Measurements from ENCODE around the gene HCRT. TPM values are rescaled to one million over a fixed set of nuclear protein-coding genes. Genes with fewer than 3 reads are reported as not detected.

The HCRT gene
- total RNA-seq, 1 experiment from 2014 or later = not detected

DNA sequence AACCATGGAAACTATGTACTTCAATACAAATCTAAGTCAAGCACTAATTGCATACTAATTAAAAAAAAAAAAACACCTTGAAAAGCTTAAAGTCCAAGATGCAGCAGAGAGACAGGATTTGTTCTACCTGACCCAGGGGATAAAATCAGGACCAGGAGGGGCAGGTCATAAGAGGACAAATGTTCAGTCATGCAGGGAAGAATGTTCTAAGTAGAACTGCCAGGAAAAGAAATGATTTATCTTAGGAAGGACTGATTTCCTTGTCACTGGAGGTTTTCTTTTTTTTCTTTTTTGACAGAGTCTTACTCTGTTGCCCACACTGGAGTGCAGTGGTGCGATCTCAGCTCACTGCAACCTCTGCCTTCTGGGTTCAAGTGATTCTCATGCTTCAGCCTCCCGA lies 18.1 kb upstream of the HCRT start:
- no peak for TF ChIP-seq EZH2 (IDR thresholded peaks at IDR 0.05; ENCODE audit: borderline replicate concordance, low read depth, low read length, poor library complexity, severe bottlenecking)
- Histone ChIP-seq H3K9me3 (ENCODE audit: low read depth, low read length, poor library complexity, severe bottlenecking) (no peaks in the 10 kb centered on the region), H3K27me3 (replicated peaks; ENCODE audit: insufficient read depth, low read depth, low read length, poor library complexity) (no peaks in the 10 kb centered on the region), H3K27ac (ENCODE audit: low read depth, low read length, poor library complexity, severe bottlenecking) (no peak overlapping the region), H3K4me3 (ENCODE audit: low read depth, low read length, poor library complexity, severe bottlenecking) (no peak overlapping the region), H3K36me3 (ENCODE audit: insufficient read depth, low read length, poor library complexity, severe bottlenecking) (no peaks in the 10 kb centered on the region), H3K4me1 (ENCODE audit: insufficient read depth, low read length, poor library complexity, severe bottlenecking) (no peaks in the 10 kb centered on the region)
- CTCF ChIA-PET = no interaction called here
- no peak for DNase-seq (ENCODE audit: low spot score)
- POLR2A ChIA-PET (ENCODE audit: low non-redundant PET) = no interaction called here
- no TSS peak for BruUV-seq (replicated peaks)
- intact Hi-C loops (cut with micrococcal nuclease; ENCODE audit: unreplicated experiment) = no loop called here

DNA sequence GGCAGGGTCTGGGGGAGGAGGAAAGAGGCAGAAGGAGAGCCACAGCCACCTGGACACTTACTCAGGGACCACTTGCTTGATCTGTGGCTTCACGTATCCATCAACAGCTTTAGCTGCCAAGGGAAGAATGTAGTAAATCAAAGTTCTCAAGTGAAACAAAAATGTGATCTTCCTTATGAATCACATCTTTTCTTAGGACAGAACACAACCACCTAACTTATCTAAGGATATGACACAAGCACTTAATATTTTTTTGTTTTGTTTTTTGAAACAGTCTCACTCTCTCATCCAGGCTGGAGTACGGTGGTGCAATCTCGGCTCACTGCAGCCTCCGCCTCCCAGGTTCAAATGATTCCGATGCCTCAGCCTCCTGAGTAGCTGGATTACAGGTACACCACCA lies 17.4 kb upstream of the HCRT start:
- no peak for DNase-seq (ENCODE audit: low spot score)
- TF ChIP-seq, protein P1, sequence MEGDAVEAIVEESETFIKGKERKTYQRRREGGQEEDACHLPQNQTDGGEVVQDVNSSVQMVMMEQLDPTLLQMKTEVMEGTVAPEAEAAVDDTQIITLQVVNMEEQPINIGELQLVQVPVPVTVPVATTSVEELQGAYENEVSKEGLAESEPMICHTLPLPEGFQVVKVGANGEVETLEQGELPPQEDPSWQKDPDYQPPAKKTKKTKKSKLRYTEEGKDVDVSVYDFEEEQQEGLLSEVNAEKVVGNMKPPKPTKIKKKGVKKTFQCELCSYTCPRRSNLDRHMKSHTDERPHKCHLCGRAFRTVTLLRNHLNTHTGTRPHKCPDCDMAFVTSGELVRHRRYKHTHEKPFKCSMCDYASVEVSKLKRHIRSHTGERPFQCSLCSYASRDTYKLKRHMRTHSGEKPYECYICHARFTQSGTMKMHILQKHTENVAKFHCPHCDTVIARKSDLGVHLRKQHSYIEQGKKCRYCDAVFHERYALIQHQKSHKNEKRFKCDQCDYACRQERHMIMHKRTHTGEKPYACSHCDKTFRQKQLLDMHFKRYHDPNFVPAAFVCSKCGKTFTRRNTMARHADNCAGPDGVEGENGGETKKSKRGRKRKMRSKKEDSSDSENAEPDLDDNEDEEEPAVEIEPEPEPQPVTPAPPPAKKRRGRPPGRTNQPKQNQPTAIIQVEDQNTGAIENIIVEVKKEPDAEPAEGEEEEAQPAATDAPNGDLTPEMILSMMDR (conservative IDR thresholded peaks at IDR 0.05; ENCODE audit: low read depth, low read length) = no peak
- TF ChIP-seq EZH2 (IDR thresholded peaks at IDR 0.05; ENCODE audit: borderline replicate concordance, low read depth, low read length, poor library complexity, severe bottlenecking) = no peak
- BruUV-seq (replicated peaks) = no TSS peak
- Histone ChIP-seq H3K4me1 (ENCODE audit: insufficient read depth, low read length, poor library complexity, severe bottlenecking) (no peaks in the 10 kb centered on the region), H3K9me3 (ENCODE audit: low read depth, low read length, poor library complexity, severe bottlenecking) (no peaks in the 10 kb centered on the region), H3K27me3 (replicated peaks; ENCODE audit: insufficient read depth, low read depth, low read length, poor library complexity) (no peaks in the 10 kb centered on the region), H3K27ac (ENCODE audit: low read depth, low read length, poor library complexity, severe bottlenecking) (no peak overlapping the region), H3K36me3 (ENCODE audit: insufficient read depth, low read length, poor library complexity, severe bottlenecking) (no peaks in the 10 kb centered on the region), H3K4me3 (ENCODE audit: low read depth, low read length, poor library complexity, severe bottlenecking) (no peak overlapping the region)
- CTCF ChIA-PET = no interaction called here
- intact Hi-C loops (cut with micrococcal nuclease; ENCODE audit: unreplicated experiment) = no loop called here
- POLR2A ChIA-PET (ENCODE audit: low non-redundant PET) = no interaction called here

DNA sequence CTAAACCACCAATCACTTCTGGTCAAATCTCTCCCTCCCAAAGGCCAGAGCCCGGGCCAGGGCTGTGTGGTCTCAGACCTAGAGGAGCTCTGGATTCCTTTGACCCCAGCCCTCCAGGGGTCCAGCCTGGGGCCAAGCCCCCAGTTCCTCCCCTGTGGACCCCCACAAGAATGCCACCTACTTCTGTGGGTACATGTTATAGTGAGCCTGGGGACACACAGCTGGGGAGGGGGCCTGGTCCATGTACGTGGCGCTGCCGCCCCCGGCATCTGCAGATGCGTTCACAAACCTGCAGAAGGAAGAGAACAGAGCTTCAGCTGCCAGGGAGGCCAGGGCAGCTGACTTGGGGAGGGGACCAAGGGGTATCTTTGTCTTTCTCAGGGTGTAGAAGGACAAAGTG lies 16.9 kb upstream of the HCRT start:
- CTCF ChIA-PET = no interaction called here
- Histone ChIP-seq H3K9me3 (ENCODE audit: low read depth, low read length, poor library complexity, severe bottlenecking) (no peaks in the 10 kb centered on the region), H3K4me3 (ENCODE audit: low read depth, low read length, poor library complexity, severe bottlenecking) (no peak overlapping the region), H3K4me1 (ENCODE audit: insufficient read depth, low read length, poor library complexity, severe bottlenecking) (no peaks in the 10 kb centered on the region), H3K36me3 (ENCODE audit: insufficient read depth, low read length, poor library complexity, severe bottlenecking) (no peaks in the 10 kb centered on the region), H3K27me3 (replicated peaks; ENCODE audit: insufficient read depth, low read depth, low read length, poor library complexity) (no peaks in the 10 kb centered on the region), H3K27ac (ENCODE audit: low read depth, low read length, poor library complexity, severe bottlenecking) (no peak overlapping the region)
- POLR2A ChIA-PET (ENCODE audit: low non-redundant PET) = no interaction called here
- intact Hi-C loops (cut with micrococcal nuclease; ENCODE audit: unreplicated experiment) = no loop called here
- no TSS peak for BruUV-seq (replicated peaks)
- no peak for DNase-seq (ENCODE audit: low spot score)
- TF ChIP-seq EZH2 (IDR thresholded peaks at IDR 0.05; ENCODE audit: borderline replicate concordance, low read depth, low read length, poor library complexity, severe bottlenecking) = no peak
- TF ChIP-seq, protein P1 (conservative IDR thresholded peaks at IDR 0.05; ENCODE audit: low read depth, low read length) = no peak

DNA sequence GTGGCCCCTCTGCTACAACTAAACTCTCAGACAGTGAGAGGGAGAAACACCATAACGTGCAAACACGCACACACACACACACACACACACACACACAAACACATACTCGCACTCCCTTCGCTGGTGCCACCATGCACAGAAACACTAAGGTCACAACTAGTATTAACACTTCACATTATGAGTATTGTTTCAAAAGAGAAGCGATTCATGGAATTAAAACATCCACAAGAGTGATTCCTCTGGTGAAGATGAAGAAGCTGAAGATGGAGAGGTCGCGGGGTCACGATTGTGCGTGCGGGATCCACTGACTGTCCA lies 16.2 kb upstream of the HCRT start:
- ChIA-PET POLR2A (ENCODE audit: low non-redundant PET) (no interaction called here), CTCF (no interaction called here)
- no peaks in the 10 kb centered on the region for H3K27me3 ChIP-seq (replicated peaks; ENCODE audit: insufficient read depth, low read depth, low read length, poor library complexity)
- no TSS peak for BruUV-seq (replicated peaks)
- no peaks in the 10 kb centered on the region for H3K4me1 ChIP-seq (ENCODE audit: insufficient read depth, low read length, poor library complexity, severe bottlenecking)
- H3K9me3 ChIP-seq (ENCODE audit: low read depth, low read length, poor library complexity, severe bottlenecking) = no peaks in the 10 kb centered on the region
- no peak for DNase-seq (ENCODE audit: low spot score)
- intact Hi-C loops (cut with micrococcal nuclease; ENCODE audit: unreplicated experiment) = no loop called here
- H3K36me3 ChIP-seq (ENCODE audit: insufficient read depth, low read length, poor library complexity, severe bottlenecking) = no peaks in the 10 kb centered on the region
- no peak overlapping the region for H3K4me3 ChIP-seq (ENCODE audit: low read depth, low read length, poor library complexity, severe bottlenecking)
- H3K27ac ChIP-seq (ENCODE audit: low read depth, low read length, poor library complexity, severe bottlenecking) = no peak overlapping the region
- TF ChIP-seq EZH2 (IDR thresholded peaks at IDR 0.05; ENCODE audit: borderline replicate concordance, low read depth, low read length, poor library complexity, severe bottlenecking) = no peak
- TF ChIP-seq, protein P1 (conservative IDR thresholded peaks at IDR 0.05; ENCODE audit: low read depth, low read length) = no peak
